ENCODE results near the gene PAQR5. TPM values are rescaled to one million over a fixed set of nuclear protein-coding genes. Genes with fewer than 3 reads are reported as not detected.

The PAQR5 gene
- total RNA-seq, 1 donor from 2014 or later, result 1.2 TPM

- H3K27me3 ChIP-seq (ENCODE audit: insufficient read depth, low read length), result no peaks in the 10 kb centered on the region
- peaks cover 2% of the 10 kb centered on the region for H3K4me1 Mint-ChIP-seq (ENCODE audit: low read depth, unreplicated experiment)
These were observed 41.7 kb downstream of the PAQR5 start for GRCh38 chr15:69340243-69340900.

GRCh38 chr15:69341356-69341755, 42.6 kb downstream of the PAQR5 start:
- Histone ChIP-seq H3K4me2 (ENCODE audit: low read length) (no peak overlapping the region), H3K36me3 (ENCODE audit: insufficient read depth, low read length) (no peaks in the 10 kb centered on the region), H3K27me3 (ENCODE audit: insufficient read depth, low read length) (no peaks in the 10 kb centered on the region), H3K27ac (ENCODE audit: low read depth, low read length) (no peak overlapping the region), H2AFZ (ENCODE audit: low read depth, low read length) (no peak overlapping the region), H3K4me1 (ENCODE audit: insufficient read depth, low read length) (no peaks in the 10 kb centered on the region), H4K20me1 (ENCODE audit: insufficient read depth, low read length) (no peaks in the 10 kb centered on the region), H3K4me3 (ENCODE audit: insufficient read depth, low read depth, low read length) (no peak overlapping the region), H3K79me2 (ENCODE audit: insufficient read depth, low read length) (no peaks in the 10 kb centered on the region), H3K9ac (ENCODE audit: low read length) (no peak overlapping the region), H3K9me3 (ENCODE audit: insufficient read depth, low read depth, low read length) (no peaks in the 10 kb centered on the region)
- FAIRE-seq, result no peak
- H3K36me3 Mint-ChIP-seq (ENCODE audit: low read depth, unreplicated experiment), result no peaks in the 10 kb centered on the region
- no peak overlapping the region for H3K27ac Mint-ChIP-seq (ENCODE audit: unreplicated experiment)
- TF ChIP-seq EZH2 (IDR thresholded peaks at IDR 0.05; ENCODE audit: insufficient read depth, low read length) (no peak), CTCF (IDR thresholded peaks at IDR 0.05; ENCODE audit: insufficient read depth, low read depth, low read length) (no peak)
- peaks cover 2% of the 10 kb centered on the region for H3K9me3 Mint-ChIP-seq (ENCODE audit: unreplicated experiment)
- peaks cover 4% of the 10 kb centered on the region for H3K4me1 Mint-ChIP-seq (ENCODE audit: low read depth, unreplicated experiment)
- H3K4me3 Mint-ChIP-seq (ENCODE audit: unreplicated experiment), result no peak overlapping the region
- H3K27me3 Mint-ChIP-seq (ENCODE audit: low read depth, unreplicated experiment), result peaks cover 3% of the 10 kb centered on the region
- no peak for DNase-seq (ENCODE audit: low read depth)

More at GRCh38 chr15:69340243-69340900, 41.7 kb downstream of the PAQR5 start:
- Histone ChIP-seq H3K79me2 (ENCODE audit: insufficient read depth, low read length) (no peaks in the 10 kb centered on the region), H3K27ac (ENCODE audit: low read depth, low read length) (no peak overlapping the region), H2AFZ (ENCODE audit: low read depth, low read length) (no peak overlapping the region), H3K9ac (ENCODE audit: low read length) (no peak overlapping the region), H3K36me3 (ENCODE audit: insufficient read depth, low read length) (no peaks in the 10 kb centered on the region), H3K4me2 (ENCODE audit: low read length) (no peak overlapping the region), H3K4me1 (ENCODE audit: insufficient read depth, low read length) (no peaks in the 10 kb centered on the region), H3K9me3 (ENCODE audit: insufficient read depth, low read depth, low read length) (no peaks in the 10 kb centered on the region), H3K4me3 (ENCODE audit: insufficient read depth, low read depth, low read length) (no peak overlapping the region), H4K20me1 (ENCODE audit: insufficient read depth, low read length) (no peaks in the 10 kb centered on the region)
- Mint-ChIP-seq H3K4me3 (ENCODE audit: unreplicated experiment) (no peak overlapping the region), H3K9me3 (ENCODE audit: unreplicated experiment) (peaks cover 2% of the 10 kb centered on the region), H3K36me3 (ENCODE audit: low read depth, unreplicated experiment) (no peaks in the 10 kb centered on the region), H3K27ac (ENCODE audit: unreplicated experiment) (no peak overlapping the region), H3K27me3 (ENCODE audit: low read depth, unreplicated experiment) (peaks cover 3% of the 10 kb centered on the region)
- FAIRE-seq (no peak), DNase-seq (ENCODE audit: low read depth) (no peak)
- TF ChIP-seq EZH2 (IDR thresholded peaks at IDR 0.05; ENCODE audit: insufficient read depth, low read length) (no peak), CTCF (IDR thresholded peaks at IDR 0.05; ENCODE audit: insufficient read depth, low read depth, low read length) (no peak)

GRCh38 chr15:69342460-69343076, 43.9 kb downstream of the PAQR5 start:
- Histone ChIP-seq H3K9me3 (ENCODE audit: insufficient read depth, low read depth, low read length) (no peaks in the 10 kb centered on the region), H3K4me2 (ENCODE audit: low read length) (no peak overlapping the region), H3K27me3 (ENCODE audit: insufficient read depth, low read length) (no peaks in the 10 kb centered on the region), H3K4me1 (ENCODE audit: insufficient read depth, low read length) (no peaks in the 10 kb centered on the region), H3K4me3 (ENCODE audit: insufficient read depth, low read depth, low read length) (no peak overlapping the region), H3K27ac (ENCODE audit: low read depth, low read length) (no peak overlapping the region), H3K79me2 (ENCODE audit: insufficient read depth, low read length) (no peaks in the 10 kb centered on the region), H3K36me3 (ENCODE audit: insufficient read depth, low read length) (no peaks in the 10 kb centered on the region), H3K9ac (ENCODE audit: low read length) (no peak overlapping the region), H2AFZ (ENCODE audit: low read depth, low read length) (no peak overlapping the region), H4K20me1 (ENCODE audit: insufficient read depth, low read length) (no peaks in the 10 kb centered on the region)
- no peak for TF ChIP-seq CTCF (IDR thresholded peaks at IDR 0.05; ENCODE audit: insufficient read depth, low read depth, low read length)
- peaks cover 2% of the 10 kb centered on the region for H3K9me3 Mint-ChIP-seq (ENCODE audit: unreplicated experiment)
- H3K27me3 Mint-ChIP-seq (ENCODE audit: low read depth, unreplicated experiment), result peaks cover 3% of the 10 kb centered on the region
- H3K4me1 Mint-ChIP-seq (ENCODE audit: low read depth, unreplicated experiment), result peaks cover 4% of the 10 kb centered on the region
- no peaks in the 10 kb centered on the region for H3K36me3 Mint-ChIP-seq (ENCODE audit: low read depth, unreplicated experiment)
- FAIRE-seq (no peak), DNase-seq (ENCODE audit: low read depth) (no peak)
- H3K4me3 Mint-ChIP-seq (ENCODE audit: unreplicated experiment), result no peak overlapping the region
- H3K27ac Mint-ChIP-seq (ENCODE audit: unreplicated experiment), result no peak overlapping the region

Measured in astrocyte (in vitro differentiated cells and primary cell).